Retinal pigment epithelial cell (primary cell): ENCODE results near the gene GPATCH8.

Experiments
- DNase-seq: peaks from one replicate; pipeline ENCODE4 v3.0.0-alpha.2; 2010; ENCODE audit warnings: low read depth
- H3K4me3 ChIP-seq: 2 replicates; pipeline ENCODE4 v1.5.1; 2011; ENCODE audit warnings: mild to moderate bottlenecking, low read length, control low read depth, moderate library complexity
- CTCF ChIP-seq: conservative IDR thresholded peaks from 2 replicates; pipeline ENCODE4 v1.5.1; 2011; ENCODE audit warnings: low read depth, low read length, control low read depth, inconsistent platforms

Gene GPATCH8

GRCh38 chr17:44469676-44470075, 33.5 kb downstream of the GPATCH8 start:
- TF ChIP-seq CTCF = no peak
- H3K4me3 ChIP-seq = no peak overlapping the region
- no peak for DNase-seq

- no peak for TF ChIP-seq CTCF
- no peak for DNase-seq
- H3K4me3 ChIP-seq = no peak overlapping the region
Measured at GRCh38 chr17:44467108-44467507, 36.1 kb downstream of the GPATCH8 start.

DNA sequence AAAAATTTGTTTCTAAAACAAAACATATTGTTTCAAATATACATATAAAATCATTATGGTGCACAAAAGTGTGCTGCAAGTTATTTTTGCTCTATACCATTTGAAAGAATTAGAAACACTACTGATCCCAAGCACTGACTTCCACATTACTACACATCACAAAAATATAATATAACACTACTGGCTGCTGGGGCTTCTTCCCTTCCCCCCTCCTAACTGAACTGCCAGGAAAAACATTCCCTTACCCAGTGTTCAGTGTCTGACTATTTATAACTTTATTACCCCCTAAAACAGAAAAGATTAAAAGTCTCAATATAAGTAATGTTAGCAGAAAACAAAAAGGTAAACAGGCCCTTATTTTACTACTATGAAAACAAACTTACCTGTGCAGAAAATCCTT, 36.9 kb downstream of the GPATCH8 start:
- DNase-seq = no peak
- no peak for TF ChIP-seq CTCF
- no peak overlapping the region for H3K4me3 ChIP-seq

GRCh38 chr17:44465897-44466296, 37.3 kb downstream of the GPATCH8 start:
- DNase-seq = no peak
- no peak for TF ChIP-seq CTCF
- H3K4me3 ChIP-seq = no peak overlapping the region

- no peak overlapping the region for H3K4me3 ChIP-seq
- no peak for TF ChIP-seq CTCF
- DNase-seq = no peak
Measured at GRCh38 chr17:44465276-44465675, 37.9 kb downstream of the GPATCH8 start.

- no peak overlapping the region for H3K4me3 ChIP-seq
- no peak for TF ChIP-seq CTCF
- no peak for DNase-seq
Measured at GRCh38 chr17:44464037-44464436, 39.2 kb downstream of the GPATCH8 start.

DNA sequence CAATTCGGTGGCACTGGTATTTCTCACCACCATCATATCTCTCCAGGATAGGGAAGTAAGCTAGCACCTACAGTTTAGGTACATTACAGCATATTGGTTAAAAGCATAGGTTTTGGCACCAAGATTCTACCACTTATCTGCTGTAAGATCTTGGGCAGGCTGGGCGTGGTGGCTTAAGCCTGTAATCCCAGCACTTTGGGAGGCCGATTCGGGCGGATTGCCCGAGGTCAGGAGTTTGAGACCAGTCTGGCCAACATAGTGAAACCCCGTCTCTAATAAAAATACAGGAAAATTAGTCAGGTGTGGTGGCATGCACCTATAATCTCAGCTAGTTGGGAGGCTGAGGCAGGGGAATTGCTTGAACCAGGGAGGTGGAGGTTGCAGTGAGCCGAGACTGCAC, 51.4 kb downstream of the GPATCH8 start:
- no peak overlapping the region for H3K4me3 ChIP-seq
- no peak for DNase-seq
- no peak for TF ChIP-seq CTCF
